ENCODE results near the gene STK35.
"Not testable (repeated sequence)": the region's sequence is repeated elsewhere in the genome, so short reads cannot be mapped to it uniquely, and the experiment has no call there.

STK35 gene

DNA sequence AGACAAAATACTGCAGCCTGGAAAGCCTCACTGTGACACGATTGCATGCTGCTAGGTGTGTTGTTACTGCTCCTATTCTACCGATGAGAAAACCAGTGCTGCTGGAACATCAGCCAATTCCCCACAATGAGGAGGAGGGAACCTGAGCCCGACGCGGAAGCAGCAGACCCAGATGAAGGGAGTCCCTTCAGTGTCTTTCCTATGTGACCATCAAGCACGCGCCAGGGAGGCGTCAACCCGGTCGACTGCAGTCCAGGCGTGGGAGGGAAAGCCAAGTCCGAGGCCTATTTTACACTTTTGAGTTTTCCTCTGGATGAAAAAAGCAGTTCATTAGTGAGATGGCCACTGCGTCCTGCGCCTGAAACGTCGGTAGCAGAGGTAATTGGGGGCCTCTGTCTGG is 63.3 kb downstream of the STK35 start:
- in situ Hi-C loops (cut with MboI; ENCODE audit: low sequenced_read_pairs): no loop called here
- no peaks in the 10 kb centered on the region for H3K4me1 ChIP-seq
- H3K27me3 ChIP-seq (ENCODE audit: low read depth): peaks cover 14% of the 10 kb centered on the region
- no peak for DNase-seq (ENCODE audit: low spot score in 2 of 2)
- H3K4me3 ChIP-seq: no peak overlapping the region
- H3K36me3 ChIP-seq (replicated peaks): no peaks in the 10 kb centered on the region
- H3K9me3 ChIP-seq: no peaks in the 10 kb centered on the region

DNA sequence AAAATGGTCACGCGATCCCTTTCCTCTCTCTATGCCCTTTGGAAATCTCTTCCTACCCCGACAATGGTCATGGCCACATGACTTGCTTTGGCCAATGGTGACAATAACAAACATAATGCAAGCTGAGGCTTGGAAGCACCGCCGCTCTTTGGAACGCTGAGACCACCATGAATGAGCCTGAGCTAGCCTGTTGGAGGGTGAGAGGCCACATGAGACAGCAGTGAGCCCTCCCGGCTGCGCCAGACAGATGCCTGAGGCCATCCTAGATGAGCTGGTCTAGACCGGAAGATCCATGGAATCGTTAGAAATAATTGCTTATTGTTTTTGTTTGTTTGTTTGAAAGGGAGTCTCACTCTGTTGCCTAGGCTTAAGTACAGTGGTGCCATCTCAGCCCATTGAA is 64.2 kb downstream of the STK35 start:
- no peaks in the 10 kb centered on the region for H3K9me3 ChIP-seq
- H3K4me3 ChIP-seq: no peak overlapping the region
- in situ Hi-C loops (cut with MboI; ENCODE audit: low sequenced_read_pairs): no loop called here
- DNase-seq (ENCODE audit: low spot score in 2 of 2): no peak
- peaks cover 14% of the 10 kb centered on the region for H3K27me3 ChIP-seq (ENCODE audit: low read depth)
- H3K36me3 ChIP-seq (replicated peaks): no peaks in the 10 kb centered on the region
- no peaks in the 10 kb centered on the region for H3K4me1 ChIP-seq

GRCh38 chr20:2167112-2167511 is 65.5 kb downstream of the STK35 start:
- in situ Hi-C loops (cut with MboI; ENCODE audit: low sequenced_read_pairs): no loop called here
- DNase-seq (ENCODE audit: low spot score in 2 of 2): no peak
- H3K27me3 ChIP-seq (ENCODE audit: low read depth): peaks cover 15% of the 10 kb centered on the region
- no peak overlapping the region for H3K4me3 ChIP-seq
- H3K9me3 ChIP-seq: no peaks in the 10 kb centered on the region
- no peaks in the 10 kb centered on the region for H3K36me3 ChIP-seq (replicated peaks)
- no peaks in the 10 kb centered on the region for H3K4me1 ChIP-seq

- Histone ChIP-seq H3K36me3 (replicated peaks) (no peaks in the 10 kb centered on the region), H3K9me3 (no peaks in the 10 kb centered on the region), H3K27me3 (ENCODE audit: low read depth) (peaks cover 16% of the 10 kb centered on the region), H3K4me1 (no peaks in the 10 kb centered on the region), H3K4me3 (no peak overlapping the region)
- in situ Hi-C loops (cut with MboI; ENCODE audit: low sequenced_read_pairs): no loop called here
- DNase-seq (ENCODE audit: low spot score in 2 of 2): no peak
Measured at GRCh38 chr20:2168946-2169345, 67.3 kb downstream of the STK35 start.

- H3K9me3 ChIP-seq: no peaks in the 10 kb centered on the region
- no peak for DNase-seq (ENCODE audit: low spot score in 2 of 2)
- H3K4me3 ChIP-seq: no peak overlapping the region
- H3K36me3 ChIP-seq (replicated peaks): no peaks in the 10 kb centered on the region
- H3K4me1 ChIP-seq: no peaks in the 10 kb centered on the region
- peaks cover 16% of the 10 kb centered on the region for H3K27me3 ChIP-seq (ENCODE audit: low read depth)
- in situ Hi-C loops (cut with MboI; ENCODE audit: low sequenced_read_pairs): loop anchor here (10.0 kb wide), 1 partner anchor 205 kb away; no protein-coding TSS in a partner anchor
Measured at GRCh38 chr20:2169456-2170088, 67.9 kb downstream of the STK35 start.

GRCh38 chr20:2170404-2170803 is 68.8 kb downstream of the STK35 start:
- H3K9me3 ChIP-seq: no peaks in the 10 kb centered on the region
- H3K27me3 ChIP-seq (ENCODE audit: low read depth): peaks cover 15% of the 10 kb centered on the region
- no peaks in the 10 kb centered on the region for H3K4me1 ChIP-seq
- H3K36me3 ChIP-seq (replicated peaks): no peaks in the 10 kb centered on the region
- in situ Hi-C loops (cut with MboI; ENCODE audit: low sequenced_read_pairs): loop anchor here (10.0 kb wide), 1 partner anchor 206 kb away; no protein-coding TSS in a partner anchor
- no peak overlapping the region for H3K4me3 ChIP-seq
- no peak for DNase-seq (ENCODE audit: low spot score in 2 of 2)

GRCh38 chr20:2171266-2171790 is 69.7 kb downstream of the STK35 start:
- Histone ChIP-seq H3K36me3 (replicated peaks) (no peaks in the 10 kb centered on the region), H3K27me3 (ENCODE audit: low read depth) (peaks cover 9% of the 10 kb centered on the region; the same call in 1 of the 2 replicates), H3K4me1 (no peaks in the 10 kb centered on the region), H3K4me3 (no peak overlapping the region), H3K9me3 (no peaks in the 10 kb centered on the region)
- in situ Hi-C loops (cut with MboI; ENCODE audit: low sequenced_read_pairs): loop anchor here (10.0 kb wide), 1 partner anchor 207 kb away; no protein-coding TSS in a partner anchor
- no peak for DNase-seq (ENCODE audit: low spot score in 2 of 2)

DNA sequence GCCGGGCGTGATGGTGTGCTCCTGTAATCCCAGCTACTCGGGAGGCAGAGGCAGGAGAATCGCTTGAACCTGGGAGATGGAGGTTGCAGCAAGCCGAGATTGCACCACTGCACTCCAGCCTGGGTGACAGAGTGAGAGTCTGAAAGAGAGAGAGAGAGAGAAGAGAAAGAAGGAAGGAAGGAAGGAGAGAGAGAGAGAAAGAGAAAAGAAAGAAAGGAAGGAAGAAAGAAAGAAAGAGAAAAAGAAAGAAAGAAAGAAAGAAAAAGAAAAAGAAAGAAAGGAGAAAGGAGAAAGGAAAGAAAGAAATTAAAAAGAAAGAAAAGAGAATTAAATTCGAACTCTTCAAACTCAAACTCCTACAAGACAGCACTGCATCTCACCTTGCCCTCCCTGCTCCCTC is 70.2 kb downstream of the STK35 start:
- in situ Hi-C loops (cut with MboI; ENCODE audit: low sequenced_read_pairs): loop anchor here (10.0 kb wide), 1 partner anchor 207 kb away; no protein-coding TSS in a partner anchor
- not testable (repeated sequence) for DNase-seq (ENCODE audit: low spot score in 2 of 2); H3K4me1 ChIP-seq; H3K4me3 ChIP-seq; H3K27me3 ChIP-seq (ENCODE audit: low read depth); H3K36me3 ChIP-seq (replicated peaks); H3K9me3 ChIP-seq

GRCh38 chr20:2172305-2173175 is 70.9 kb downstream of the STK35 start:
- peak; percentile 10 to 74 for DNase-seq (ENCODE audit: low spot score in 2 of 2)
- H3K4me3 ChIP-seq: no peak overlapping the region
- H3K9me3 ChIP-seq: no peaks in the 10 kb centered on the region
- no peaks in the 10 kb centered on the region for H3K36me3 ChIP-seq (replicated peaks)
- 0 out of 2 replicates have a peak, but pooled peaks cover 2% of the 10 kb centered on the region for H3K27me3 ChIP-seq (ENCODE audit: low read depth)
- in situ Hi-C loops (cut with MboI; ENCODE audit: low sequenced_read_pairs): loop anchor here (10.0 kb wide), 1 partner anchor 208 kb away; no protein-coding TSS in a partner anchor
- no peaks in the 10 kb centered on the region for H3K4me1 ChIP-seq

GRCh38 chr20:2173186-2173585 is 71.6 kb downstream of the STK35 start:
- in situ Hi-C loops (cut with MboI; ENCODE audit: low sequenced_read_pairs): loop anchor here (10.0 kb wide), 1 partner anchor 208 kb away; no protein-coding TSS in a partner anchor
- H3K4me1 ChIP-seq: no peaks in the 10 kb centered on the region
- H3K27me3 ChIP-seq (ENCODE audit: low read depth): 0 out of 2 replicates have a peak, but pooled peaks cover 2% of the 10 kb centered on the region
- H3K36me3 ChIP-seq (replicated peaks): no peaks in the 10 kb centered on the region
- DNase-seq (ENCODE audit: low spot score in 2 of 2): no peak
- no peaks in the 10 kb centered on the region for H3K9me3 ChIP-seq
- no peak overlapping the region for H3K4me3 ChIP-seq

- Histone ChIP-seq H3K9me3 (no peaks in the 10 kb centered on the region), H3K4me3 (no peak overlapping the region), H3K27me3 (ENCODE audit: low read depth) (0 out of 2 replicates have a peak, but pooled peaks cover 2% of the 10 kb centered on the region), H3K36me3 (replicated peaks) (no peaks in the 10 kb centered on the region), H3K4me1 (no peaks in the 10 kb centered on the region)
- in situ Hi-C loops (cut with MboI; ENCODE audit: low sequenced_read_pairs): loop anchor here (10.0 kb wide), 1 partner anchor 209 kb away; no protein-coding TSS in a partner anchor
- no peak for DNase-seq (ENCODE audit: low spot score in 2 of 2)
Measured at GRCh38 chr20:2174067-2174466, 72.4 kb downstream of the STK35 start.

DNA sequence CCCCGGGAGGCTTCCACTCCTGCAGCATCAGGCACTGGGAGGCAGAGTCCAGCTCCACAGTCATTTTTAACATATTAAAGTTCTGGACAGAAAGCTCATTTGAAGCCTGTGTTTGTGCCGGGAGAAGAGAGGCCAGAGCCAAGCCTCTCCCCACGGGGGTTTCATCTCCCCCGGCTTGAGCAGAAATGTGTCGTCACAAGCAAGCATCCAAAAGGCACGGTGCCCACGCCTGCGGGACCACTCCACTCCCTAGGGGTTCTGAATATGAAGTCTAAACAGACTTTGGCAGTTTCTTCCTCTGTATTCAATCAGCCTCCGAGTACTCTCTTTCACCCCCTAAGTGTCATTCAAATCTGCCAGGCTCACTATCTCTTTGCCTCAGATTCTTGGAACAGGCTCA is 75.3 kb downstream of the STK35 start:
- DNase-seq (ENCODE audit: low spot score in 2 of 2): no peak
- Histone ChIP-seq H3K4me1 (no peaks in the 10 kb centered on the region), H3K27me3 (ENCODE audit: low read depth) (0 out of 2 replicates have a peak, but pooled peaks cover 2% of the 10 kb centered on the region), H3K36me3 (replicated peaks) (no peaks in the 10 kb centered on the region), H3K9me3 (no peaks in the 10 kb centered on the region), H3K4me3 (no peak overlapping the region)
- in situ Hi-C loops (cut with MboI; ENCODE audit: low sequenced_read_pairs): loop anchor here (10.0 kb wide), 1 partner anchor 212 kb away; no protein-coding TSS in a partner anchor

DNA sequence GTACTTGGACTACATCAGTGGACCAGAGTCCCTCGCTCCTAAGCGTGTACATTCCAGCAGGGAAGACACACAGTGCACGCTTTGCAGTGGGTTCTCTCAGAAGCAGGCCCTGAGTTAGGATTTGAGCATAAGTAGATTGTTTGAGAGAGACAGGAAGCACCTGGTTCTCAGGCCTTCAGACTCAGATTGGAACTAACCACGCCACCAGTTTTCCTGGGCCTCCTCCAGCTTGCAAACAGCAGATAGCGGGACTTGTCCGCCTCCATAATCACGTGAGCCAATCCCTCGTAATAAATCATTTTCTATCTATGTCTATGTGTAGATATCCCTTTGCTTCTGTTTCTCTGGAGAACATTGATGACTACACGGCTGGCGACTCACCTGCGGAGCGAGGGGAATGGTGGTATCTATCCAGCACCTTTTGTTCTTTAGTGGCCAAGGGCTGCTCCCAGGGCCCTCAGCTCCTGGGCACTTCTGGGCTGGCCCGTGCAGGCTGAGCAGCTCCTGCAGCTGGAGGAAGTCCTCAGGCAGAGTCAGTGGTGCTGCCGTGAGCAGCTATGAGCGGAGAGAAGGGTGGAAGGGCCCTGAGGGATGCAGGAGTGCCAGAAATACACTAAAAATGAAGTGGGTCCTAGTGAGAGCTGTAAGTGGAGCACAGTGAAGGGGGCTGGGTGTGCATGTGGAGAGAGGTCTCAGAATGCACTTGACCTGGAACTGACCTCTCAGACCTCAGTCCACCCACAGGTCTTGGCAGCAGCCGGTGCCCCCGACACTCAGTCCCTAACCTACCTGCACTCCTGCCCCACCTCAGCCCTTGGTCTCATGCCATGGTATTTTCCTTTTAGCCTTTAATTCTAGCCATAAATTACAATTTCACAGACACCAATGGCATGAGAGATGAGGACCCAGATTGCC is 76.9 kb downstream of the STK35 start:
- no peak overlapping the region for H3K4me3 ChIP-seq
- no peak for DNase-seq (ENCODE audit: low spot score in 2 of 2)
- in situ Hi-C loops (cut with MboI; ENCODE audit: low sequenced_read_pairs): loop anchor here (10.0 kb wide), 1 partner anchor 214 kb away; no protein-coding TSS in a partner anchor
- H3K27me3 ChIP-seq (ENCODE audit: low read depth): no peaks in the 10 kb centered on the region
- no peaks in the 10 kb centered on the region for H3K36me3 ChIP-seq (replicated peaks)
- H3K4me1 ChIP-seq: no peaks in the 10 kb centered on the region
- no peaks in the 10 kb centered on the region for H3K9me3 ChIP-seq

Measured in HAP-1 (cell line).